ENCODE measurements around the gene STK36.

GRCh38 chr2:218642786-218643185 is 29.1 kb upstream of the STK36 start:
- no peak for TF ChIP-seq CTCF (conservative IDR thresholded peaks at IDR 0.05 in 1 of 2, IDR thresholded peaks at IDR 0.05 in 1 of 2; ENCODE audit: extremely low read depth in 1 of 2, insufficient read depth in 1 of 2, low read depth in 1 of 2, low read length in 2 of 2)
- no peak for TF ChIP-seq EZH2 (IDR thresholded peaks at IDR 0.05; ENCODE audit: borderline replicate concordance, low read length)

All from mammary epithelial cell (primary cell).